ENCODE data around the gene HLX. TPM values are rescaled to one million over a fixed set of nuclear protein-coding genes. Genes with fewer than 3 reads are reported as not detected.

HLX gene
- total RNA-seq, 1 donor from 2014 or later, result 0.48 TPM

DNA sequence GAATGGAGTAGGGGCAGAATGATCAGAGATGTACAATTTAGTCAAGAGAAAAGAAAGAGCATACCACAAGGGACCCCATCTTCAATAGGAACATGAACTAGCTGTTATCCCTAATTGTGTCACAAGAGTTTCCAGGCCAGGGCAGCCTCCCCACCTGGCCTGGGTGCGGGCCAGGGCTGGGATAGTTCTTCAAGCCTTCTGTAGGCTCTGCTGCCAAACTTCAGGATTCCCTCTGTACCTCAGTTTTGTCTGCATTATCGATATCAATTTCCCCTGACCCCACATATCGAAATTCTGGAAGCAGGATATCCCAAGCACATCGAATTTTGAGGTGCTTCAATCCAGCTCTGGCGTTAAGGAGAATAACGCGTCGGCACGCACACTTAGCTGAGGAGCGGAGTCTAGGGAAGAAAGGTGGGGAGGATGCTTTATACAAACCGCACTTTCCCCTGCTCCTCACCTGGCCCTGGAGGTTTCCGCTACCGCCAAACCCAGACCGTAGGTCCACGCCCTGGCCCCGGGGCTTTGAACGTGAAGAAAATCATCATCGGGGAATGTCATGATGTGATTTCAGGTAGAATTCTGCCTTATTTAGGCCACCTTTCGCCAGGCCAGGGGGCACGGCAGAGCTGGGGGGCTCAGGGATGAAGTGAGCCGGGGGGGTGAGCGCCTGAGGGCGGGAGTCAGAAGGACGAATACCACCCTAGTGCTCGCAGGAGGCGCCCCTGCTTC lies 7.4 kb downstream of the HLX start:
- peaks cover 100% of the 10 kb centered on the region for H3K27me3 Mint-ChIP-seq
- no peak overlapping the region for H3K27ac Mint-ChIP-seq
- H3K36me3 Mint-ChIP-seq (ENCODE audit: insufficient read depth), result no peaks in the 10 kb centered on the region
- H3K4me1 Mint-ChIP-seq (ENCODE audit: low read depth), result peaks cover 14% of the 10 kb centered on the region
- H3K9me3 Mint-ChIP-seq (ENCODE audit: low read depth), result no peaks in the 10 kb centered on the region
- no peak overlapping the region for H3K4me3 Mint-ChIP-seq (ENCODE audit: low read depth)
- DNase-seq (ENCODE audit: low spot score, unreplicated experiment), result no peak
- no peak for TF ChIP-seq CTCF (IDR thresholded peaks at IDR 0.05; ENCODE audit: unreplicated experiment)

GRCh38 chr1:220887202-220887519 lies 7.9 kb downstream of the HLX start:
- Mint-ChIP-seq H3K4me1 (ENCODE audit: low read depth) (peaks cover 11% of the 10 kb centered on the region), H3K4me3 (ENCODE audit: low read depth) (no peak overlapping the region), H3K27ac (no peak overlapping the region), H3K27me3 (peaks cover 100% of the 10 kb centered on the region), H3K9me3 (ENCODE audit: low read depth) (no peaks in the 10 kb centered on the region), H3K36me3 (ENCODE audit: insufficient read depth) (no peaks in the 10 kb centered on the region)
- DNase-seq (ENCODE audit: low spot score, unreplicated experiment), result no peak
- no peak for TF ChIP-seq CTCF (IDR thresholded peaks at IDR 0.05; ENCODE audit: unreplicated experiment)

- peaks cover 11% of the 10 kb centered on the region for H3K4me1 Mint-ChIP-seq (ENCODE audit: low read depth)
- DNase-seq (ENCODE audit: low spot score, unreplicated experiment), result no peak
- H3K36me3 Mint-ChIP-seq (ENCODE audit: insufficient read depth), result no peaks in the 10 kb centered on the region
- TF ChIP-seq CTCF (IDR thresholded peaks at IDR 0.05; ENCODE audit: unreplicated experiment), result peak; percentile 12
- H3K27ac Mint-ChIP-seq, result no peak overlapping the region
- no peaks in the 10 kb centered on the region for H3K9me3 Mint-ChIP-seq (ENCODE audit: low read depth)
- H3K27me3 Mint-ChIP-seq, result peaks cover 100% of the 10 kb centered on the region
- H3K4me3 Mint-ChIP-seq (ENCODE audit: low read depth), result no peak overlapping the region
These were observed 8.5 kb downstream of the HLX start for GRCh38 chr1:220887520-220888416.

DNA sequence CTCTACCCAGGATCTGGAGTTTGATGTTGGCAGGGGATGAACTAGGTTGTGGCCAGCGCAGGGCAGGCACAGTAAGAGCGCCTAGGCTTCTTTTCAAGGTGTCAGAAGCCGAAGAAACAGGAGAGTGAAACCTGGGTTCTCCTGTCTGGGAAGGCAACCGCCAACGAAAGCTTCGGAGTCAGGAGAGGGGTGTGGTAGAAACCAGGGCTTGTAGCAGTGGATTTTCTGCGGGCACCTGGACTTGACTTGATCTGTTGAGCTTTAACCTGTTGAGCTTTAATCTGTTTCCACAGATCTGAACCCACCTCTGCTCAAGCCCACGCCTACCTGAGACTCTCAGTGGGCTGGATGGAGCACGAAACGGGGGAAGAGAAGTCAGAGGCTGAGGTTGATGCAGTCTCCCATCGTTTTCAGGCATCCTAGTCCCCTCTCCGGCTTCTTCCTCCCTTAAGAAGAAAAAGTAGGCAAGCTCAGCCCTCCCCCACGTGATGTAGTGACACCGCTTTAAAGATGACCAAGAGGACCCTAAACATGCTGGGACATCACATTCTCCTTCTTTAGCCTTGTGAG lies 9.3 kb downstream of the HLX start:
- TF ChIP-seq CTCF (IDR thresholded peaks at IDR 0.05; ENCODE audit: unreplicated experiment), result no peak
- H3K27me3 Mint-ChIP-seq, result peaks cover 100% of the 10 kb centered on the region
- H3K4me3 Mint-ChIP-seq (ENCODE audit: low read depth), result no peak overlapping the region
- H3K9me3 Mint-ChIP-seq (ENCODE audit: low read depth), result no peaks in the 10 kb centered on the region
- peaks cover 11% of the 10 kb centered on the region for H3K4me1 Mint-ChIP-seq (ENCODE audit: low read depth)
- H3K27ac Mint-ChIP-seq, result no peak overlapping the region
- no peaks in the 10 kb centered on the region for H3K36me3 Mint-ChIP-seq (ENCODE audit: insufficient read depth)
- DNase-seq (ENCODE audit: low spot score, unreplicated experiment), result no peak

DNA sequence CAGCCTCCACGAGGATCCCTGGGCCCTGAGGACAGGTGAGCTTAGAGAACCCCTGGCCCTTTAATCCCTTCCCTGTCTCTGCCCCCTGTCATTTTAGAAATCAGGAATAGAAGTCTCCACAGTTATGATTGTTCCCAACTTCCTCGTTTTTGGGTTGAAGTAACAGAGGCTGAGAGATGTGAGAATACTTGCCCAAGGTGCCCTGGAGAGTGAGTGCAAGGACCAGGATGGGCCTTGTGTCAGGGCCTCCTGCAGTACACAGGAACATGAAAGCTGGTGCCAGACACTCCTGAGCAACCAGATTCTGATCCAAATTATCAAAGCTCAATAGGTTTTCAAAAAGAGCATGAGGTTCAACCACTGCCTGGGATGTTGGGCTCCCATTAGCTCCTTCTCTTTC lies 10.1 kb downstream of the HLX start:
- Mint-ChIP-seq H3K27ac (no peak overlapping the region), H3K9me3 (ENCODE audit: low read depth) (no peaks in the 10 kb centered on the region), H3K27me3 (peaks cover 100% of the 10 kb centered on the region), H3K4me1 (ENCODE audit: low read depth) (peaks cover 7% of the 10 kb centered on the region), H3K36me3 (ENCODE audit: insufficient read depth) (no peaks in the 10 kb centered on the region), H3K4me3 (ENCODE audit: low read depth) (no peak overlapping the region)
- DNase-seq (ENCODE audit: low spot score, unreplicated experiment), result no peak
- TF ChIP-seq CTCF (IDR thresholded peaks at IDR 0.05; ENCODE audit: unreplicated experiment), result no peak

Measured in progenitor cell of endocrine pancreas (in vitro differentiated cells).